Measurements from ENCODE around the gene SCPEP1.

Gene SCPEP1

GRCh38 chr17:57011491-57012015 lies 33.6 kb downstream of the SCPEP1 start:
- Histone ChIP-seq H3K4me3 (ENCODE audit: low read depth, low read length) (no peak overlapping the region), H3K27ac (no peak overlapping the region), H3K36me3 (no peaks in the 10 kb centered on the region), H3K9me3 (ENCODE audit: severe bottlenecking) (peaks cover 2% of the 10 kb centered on the region), H3K27me3 (ENCODE audit: insufficient read depth, low read depth, severe bottlenecking) (no peaks in the 10 kb centered on the region)
- no peak for TF ChIP-seq CTCF (IDR thresholded peaks at IDR 0.05; ENCODE audit: low read depth, low read length)
- peak; percentile 18 for DNase-seq

- no peak overlapping the region for H3K27ac ChIP-seq
- no peak for DNase-seq
- no peaks in the 10 kb centered on the region for H3K27me3 ChIP-seq (ENCODE audit: insufficient read depth, low read depth, severe bottlenecking)
- TF ChIP-seq CTCF (IDR thresholded peaks at IDR 0.05; ENCODE audit: low read depth, low read length) = no peak
- no peak overlapping the region for H3K4me3 ChIP-seq (ENCODE audit: low read depth, low read length)
- no peaks in the 10 kb centered on the region for H3K36me3 ChIP-seq
- peaks cover under 1% of the 10 kb centered on the region for H3K9me3 ChIP-seq (ENCODE audit: severe bottlenecking)
Measured at GRCh38 chr17:57016071-57016763, 38.3 kb downstream of the SCPEP1 start.

- Histone ChIP-seq H3K27me3 (ENCODE audit: insufficient read depth, low read depth, severe bottlenecking) (no peaks in the 10 kb centered on the region), H3K36me3 (no peaks in the 10 kb centered on the region), H3K27ac (no peak overlapping the region), H3K4me3 (ENCODE audit: low read depth, low read length) (no peak overlapping the region), H3K9me3 (ENCODE audit: severe bottlenecking) (no peaks in the 10 kb centered on the region)
- no peak for DNase-seq
- TF ChIP-seq CTCF (IDR thresholded peaks at IDR 0.05; ENCODE audit: low read depth, low read length) = no peak
Measured at GRCh38 chr17:57016764-57017116, 38.8 kb downstream of the SCPEP1 start.

GRCh38 chr17:57017625-57018024 lies 39.7 kb downstream of the SCPEP1 start:
- Histone ChIP-seq H3K4me3 (ENCODE audit: low read depth, low read length) (no peak overlapping the region), H3K27ac (no peak overlapping the region), H3K36me3 (no peaks in the 10 kb centered on the region), H3K9me3 (ENCODE audit: severe bottlenecking) (peaks cover 2% of the 10 kb centered on the region), H3K27me3 (ENCODE audit: insufficient read depth, low read depth, severe bottlenecking) (no peaks in the 10 kb centered on the region)
- DNase-seq = no peak
- TF ChIP-seq CTCF (IDR thresholded peaks at IDR 0.05; ENCODE audit: low read depth, low read length) = no peak

GRCh38 chr17:57020208-57020607 lies 42.3 kb downstream of the SCPEP1 start:
- H3K27ac ChIP-seq = no peak overlapping the region

More at GRCh38 chr17:57020208-57020607, 42.3 kb downstream of the SCPEP1 start:
- Histone ChIP-seq H3K27me3 (ENCODE audit: insufficient read depth, low read depth, severe bottlenecking) (no peaks in the 10 kb centered on the region), H3K9me3 (ENCODE audit: severe bottlenecking) (peaks cover 6% of the 10 kb centered on the region), H3K36me3 (no peaks in the 10 kb centered on the region), H3K4me3 (ENCODE audit: low read depth, low read length) (no peak overlapping the region)
- TF ChIP-seq CTCF (IDR thresholded peaks at IDR 0.05; ENCODE audit: low read depth, low read length) = no peak
- DNase-seq = no peak

Measured in WERI-Rb-1 (cell line).